ENCODE results near the gene TRIM7.
"Not testable (repeated sequence)": the region's sequence is repeated elsewhere in the genome, so short reads cannot be mapped to it uniquely, and the experiment has no call there.

TRIM7 gene

DNA sequence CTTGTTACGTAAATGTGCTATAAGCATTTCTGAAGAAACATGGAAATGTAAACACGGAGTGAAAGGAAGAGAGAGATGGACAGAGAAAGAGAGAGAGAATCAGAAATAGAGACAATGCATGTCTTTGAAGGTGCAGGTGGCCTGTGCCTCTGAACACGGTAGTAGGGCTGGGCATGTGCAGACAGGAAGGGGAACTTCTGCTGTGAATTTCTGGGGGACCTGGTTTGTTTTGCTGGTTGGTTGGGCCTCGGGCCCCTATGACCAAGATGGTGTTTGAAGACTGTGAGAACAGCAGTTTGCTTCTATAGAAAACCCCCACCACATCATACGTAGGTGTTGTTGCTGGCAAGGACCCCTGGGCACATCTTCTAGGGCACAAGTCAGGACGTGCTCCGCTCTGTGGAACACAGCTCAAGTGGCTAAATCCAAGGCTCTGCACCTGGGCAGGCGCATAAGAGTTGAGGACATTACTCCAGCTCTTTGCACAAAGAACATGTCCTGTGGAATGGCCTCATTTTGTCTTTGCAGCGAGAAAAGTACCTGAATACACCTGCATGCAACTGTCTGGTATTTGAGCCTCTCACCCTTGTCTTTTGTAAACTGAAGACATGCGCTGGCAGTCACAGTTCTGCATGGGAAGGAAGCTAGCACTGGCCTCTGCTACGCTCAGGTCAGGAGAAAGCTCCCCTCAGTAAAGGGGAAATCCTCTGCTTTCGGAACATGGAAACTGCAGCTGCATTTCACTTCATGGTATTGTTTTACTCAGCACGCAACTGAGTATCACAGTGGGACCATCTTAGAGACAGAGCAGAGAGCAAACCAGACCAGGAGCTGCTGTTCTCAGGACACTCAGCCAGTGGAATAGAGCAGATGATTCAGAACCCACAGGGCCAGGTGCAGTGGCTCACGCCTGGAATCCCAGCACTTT, 54.9 kb downstream of the TRIM7 start:
- DNase-seq (ENCODE audit: low spot score), result no peak

DNA sequence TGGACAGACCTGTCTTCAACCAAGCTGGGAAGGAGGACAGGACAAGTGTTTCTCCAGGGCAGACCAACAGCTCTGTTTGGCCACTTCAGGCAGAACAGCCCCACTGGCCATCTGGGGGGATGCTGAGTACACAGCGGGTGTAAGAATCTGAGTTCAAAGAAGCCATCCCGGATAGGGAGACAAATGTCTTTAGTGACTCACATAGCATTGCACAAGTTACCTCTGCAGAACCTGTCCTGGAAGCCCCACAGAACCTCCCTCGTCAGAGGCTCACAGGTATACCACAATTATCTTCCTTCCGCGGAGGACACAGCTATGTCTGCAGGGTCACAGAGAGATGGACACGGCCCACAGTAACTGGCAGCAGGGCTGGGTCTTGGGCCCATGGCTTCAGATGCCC, 55.6 kb downstream of the TRIM7 start:
- DNase-seq (ENCODE audit: low spot score), result no peak

DNA sequence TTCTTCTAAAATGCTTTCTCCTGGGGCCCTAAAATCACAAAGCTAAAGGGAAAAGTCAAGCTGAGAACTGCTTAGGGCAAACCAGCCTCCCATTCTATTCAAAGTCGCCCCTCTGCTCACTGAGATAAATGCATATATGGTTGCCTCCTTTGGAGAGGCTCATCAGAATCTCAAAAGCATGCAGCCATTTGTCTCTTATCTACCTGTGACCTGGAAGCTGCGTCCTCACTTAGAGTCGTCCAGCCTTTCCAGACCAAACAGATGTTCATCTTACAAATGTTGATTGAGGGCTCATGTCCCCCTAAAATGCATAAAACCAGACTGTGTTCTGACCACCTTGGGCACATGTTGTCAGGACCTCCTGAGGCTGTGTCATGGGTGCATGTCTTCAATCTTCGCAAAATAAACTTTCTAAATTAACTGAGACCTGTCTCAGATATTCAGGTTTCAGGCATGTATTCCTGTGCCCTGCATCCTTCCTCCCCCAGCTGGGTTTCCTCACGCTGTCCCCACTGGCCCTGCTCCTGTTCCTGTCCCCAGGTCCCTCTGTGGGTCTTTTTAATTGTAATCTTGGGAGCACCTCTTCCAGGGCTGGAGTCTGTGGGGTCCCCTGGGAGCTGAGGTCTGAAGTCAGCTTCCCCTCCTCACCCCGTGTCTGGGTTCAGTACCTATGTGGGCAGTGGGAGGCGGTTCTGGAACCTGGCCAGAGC, 57.9 kb downstream of the TRIM7 start, which contains the start of gene OR2V2:
TSS of gene OR2V2 (plus strand) at position 660 of the 710 bp plus-strand sequence. CDS start 7,357 bp downstream, outside the sequence.
- DNase-seq (ENCODE audit: low spot score), result not testable (repeated sequence)

DNA sequence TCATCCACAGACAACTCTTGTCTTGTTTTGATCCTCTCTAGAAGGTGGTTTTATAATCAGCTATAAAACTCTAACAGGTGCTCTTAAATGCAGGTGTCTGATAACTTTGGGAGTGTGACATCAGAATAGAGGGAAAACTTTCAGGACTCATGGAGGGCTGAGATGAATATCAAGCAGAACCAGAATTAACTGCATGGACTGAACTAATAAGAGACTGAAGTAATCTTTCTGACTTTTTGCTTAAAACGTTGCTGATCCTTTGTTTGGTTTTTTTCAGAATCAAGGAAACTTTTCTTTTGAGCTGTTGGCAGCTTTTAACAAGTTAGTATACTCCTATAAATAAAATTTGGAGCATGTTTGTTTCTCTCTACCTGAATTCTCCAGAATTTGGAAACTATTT, 59.9 kb downstream of the TRIM7 start:
- no peak for DNase-seq (ENCODE audit: low spot score)

All from iPS-NIHi11 (cell line).